Liver (tissue), 9 donors: ENCODE data around the gene CD28. TPM values are rescaled to one million over a fixed set of nuclear protein-coding genes. Genes with fewer than 3 reads are reported as not detected.

Experiments used
- DNase-seq: peaks from one replicate; pipeline ENCODE4 v3.0.0-alpha.2; 2017; ENCODE audit warnings: low spot score
- H3K27ac ChIP-seq, 2 donors: one replicate each; pipeline ENCODE4 v1.7.0; 2013; ENCODE audit warnings: inconsistent platforms in 2 of 2, low read length in 2 of 2, control low read depth in 1 of 2, low read depth in 1 of 2, mild to moderate bottlenecking in 1 of 2
- H3K27me3 ChIP-seq, 4 donors: one replicate each; pipeline versions ENCODE4 v1.6.1 to v1.7.0; 2013; ENCODE audit warnings: low read length in 3 of 4, inconsistent platforms in 1 of 4, mild to moderate bottlenecking in 1 of 4, moderate library complexity in 1 of 4; ENCODE audit not compliant: control insufficient read depth in 4 of 4, insufficient read depth in 4 of 4
- H3K36me3 ChIP-seq, 4 donors: one replicate each; pipeline versions ENCODE4 v1.6.1 to v1.7.0; 2013; ENCODE audit warnings: low read length in 3 of 4, mild to moderate bottlenecking in 3 of 4, low read depth in 1 of 4, moderate library complexity in 1 of 4; ENCODE audit not compliant: control insufficient read depth in 4 of 4, insufficient read depth in 3 of 4
- H3K4me1 ChIP-seq, 4 donors: one replicate each; pipeline versions ENCODE4 v1.6.1 to v1.7.0; 2013; ENCODE audit warnings: low read length in 3 of 4, mild to moderate bottlenecking in 3 of 4, moderate library complexity in 1 of 4; ENCODE audit not compliant: control insufficient read depth in 4 of 4, insufficient read depth in 4 of 4
- H3K4me3 ChIP-seq, 3 donors: one replicate each; pipeline versions ENCODE4 v1.6.1 to v1.7.0; 2013; ENCODE audit warnings: low read length in 3 of 3, control low read depth in 1 of 3, low read depth in 1 of 3, mild to moderate bottlenecking in 1 of 3
- H3K9ac ChIP-seq, 2 donors: one replicate each; pipeline ENCODE4 v1.7.0; 2013; ENCODE audit warnings: low read length in 2 of 2, mild to moderate bottlenecking in 2 of 2, moderate library complexity in 2 of 2, control low read depth in 1 of 2, low read depth in 1 of 2
- H3K9me3 ChIP-seq, 4 donors: one replicate each; pipeline versions ENCODE4 v1.6.1 to v1.7.0; 2013; ENCODE audit warnings: low read length in 3 of 4; ENCODE audit not compliant: control insufficient read depth in 4 of 4
- ATF3 ChIP-seq: IDR thresholded peaks from 2 replicates; pipeline ENCODE4 v1.6.1; 2016; ENCODE audit warnings: antibody characterized with exemption
- FOXA1 ChIP-seq: IDR thresholded peaks from 2 replicates; pipeline ENCODE4 v1.6.1; 2016; ENCODE audit warnings: antibody characterized with exemption
- FOXA2 ChIP-seq: IDR thresholded peaks from 2 replicates; pipeline ENCODE4 v1.6.1; 2016; ENCODE audit warnings: antibody characterized with exemption
- GABPA ChIP-seq, 2 donors: IDR thresholded peaks in 1 of 2; conservative IDR thresholded peaks in 1 of 2; 2 replicates each; pipeline ENCODE4 v1.6.1; 2016; ENCODE audit warnings: antibody characterized with exemption in 2 of 2, mild to moderate bottlenecking in 1 of 2, moderate library complexity in 1 of 2
- HNF4A ChIP-seq, 2 donors: conservative IDR thresholded peaks; 2 replicates each; pipeline ENCODE4 v1.6.1; 2016; ENCODE audit warnings: antibody characterized with exemption in 2 of 2, mild to moderate bottlenecking in 2 of 2
- JUND ChIP-seq, 2 donors: IDR thresholded peaks; 2 replicates each; pipeline ENCODE4 v1.6.1; 2016; ENCODE audit warnings: antibody characterized with exemption in 2 of 2
- MAX ChIP-seq: IDR thresholded peaks from 2 replicates; pipeline ENCODE4 v1.6.1; 2016; ENCODE audit warnings: antibody characterized with exemption
- NR2F2 ChIP-seq: IDR thresholded peaks from 2 replicates; pipeline ENCODE4 v1.6.1; 2016; ENCODE audit warnings: antibody characterized with exemption
- RAD21 ChIP-seq, 2 donors: IDR thresholded peaks; 2 replicates each; pipeline ENCODE4 v1.6.1; 2016; ENCODE audit warnings: antibody characterized with exemption in 2 of 2, mild to moderate bottlenecking in 2 of 2
- REST ChIP-seq: IDR thresholded peaks from 2 replicates; pipeline ENCODE4 v1.6.1; 2016; ENCODE audit warnings: antibody characterized with exemption, mild to moderate bottlenecking
- TAF1 ChIP-seq: conservative IDR thresholded peaks from 2 replicates; pipeline ENCODE4 v1.6.1; 2016; ENCODE audit warnings: antibody characterized with exemption, mild to moderate bottlenecking
- YY1 ChIP-seq: IDR thresholded peaks from 2 replicates; pipeline ENCODE4 v1.6.1; 2016; ENCODE audit warnings: antibody characterized with exemption, mild to moderate bottlenecking
- WGBS: extraction: QIAGEN DNeasy Blood & Tissue Kit; methylation state at CpG from one replicate; pipeline ENCODE4 v1.1.7; 2013; 5-methylcytosine and 5-hydroxymethylcytosine counted together
- polyA plus RNA-seq, 2 donors: library from polyadenylated mRNA; stranded (reverse) in 1 of 2; unstranded in 1 of 2; fragments of 200-250 nt in 1 of 2; fragments of >200 nt in 1 of 2; fragmentation: Nextera tagmentation in 1 of 2; extraction: Ambion mirVana in 1 of 2; gene quantifications; one replicate each; pipeline versions ENCODE4 v1.2.1 to v1.2.3, GENCODE V29; 2013 to 2015
- total RNA-seq, 2 donors: library from RNA; depleted of rRNA; stranded (reverse); fragments of >200 nt; gene quantifications; one replicate each; pipeline ENCODE4 v1.2.3, GENCODE V29; 2014
- TF ChIP-seq, protein P1 (sequence below): IDR thresholded peaks from 2 replicates; pipeline ENCODE4 v1.6.1; 2016; ENCODE audit warnings: antibody characterized with exemption
- donor health status: healthy.
- donor health status: healthy.
- donor health status: healthy.
- donor health status: healthy.
- donor health status: healthy.

CD28 gene
- under 1 TPM; 0.50 to 0.93 TPM for total RNA-seq
- polyA plus RNA-seq: under 1 TPM; 0.08 to 0.17 TPM

DNA sequence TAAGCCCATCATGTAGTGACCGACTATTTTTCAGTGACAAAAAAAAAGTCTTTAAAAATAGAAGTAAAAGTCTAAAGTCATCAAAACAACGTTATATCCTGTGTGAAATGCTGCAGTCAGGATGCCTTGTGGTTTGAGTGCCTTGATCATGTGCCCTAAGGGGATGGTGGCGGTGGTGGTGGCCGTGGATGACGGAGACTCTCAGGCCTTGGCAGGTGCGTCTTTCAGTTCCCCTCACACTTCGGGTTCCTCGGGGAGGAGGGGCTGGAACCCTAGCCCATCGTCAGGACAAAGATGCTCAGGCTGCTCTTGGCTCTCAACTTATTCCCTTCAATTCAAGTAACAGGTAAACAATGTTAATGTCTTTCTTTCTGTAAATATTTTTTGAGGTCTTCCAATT lies at the start of gene CD28:
Gene CD28, plus strand, starts transcription at position 237 of the 400 bp plus-strand sequence. Its CDS starts 58 bp downstream, at position 295.
- Histone ChIP-seq H3K36me3 (no peaks in the 10 kb centered on the region), H3K9ac (peak within 1 kb of the TSS in 1 of 2 donors; percentile 19), H3K27ac (no peak within 1 kb of the TSS), H3K27me3 (no peaks in the 10 kb centered on the region), H3K9me3 (no peaks in the 10 kb centered on the region), H3K4me3 (no peak within 1 kb of the TSS), H3K4me1 (no peaks in the 10 kb centered on the region)
- no peak for TF ChIP-seq HNF4A (conservative IDR thresholded peaks at IDR 0.05)
- TF ChIP-seq MAX: no peak
- TF ChIP-seq NR2F2: no peak
- WGBS: 77% methylated on average over 9 of the region's 9 CpGs
- no peak for DNase-seq

DNA sequence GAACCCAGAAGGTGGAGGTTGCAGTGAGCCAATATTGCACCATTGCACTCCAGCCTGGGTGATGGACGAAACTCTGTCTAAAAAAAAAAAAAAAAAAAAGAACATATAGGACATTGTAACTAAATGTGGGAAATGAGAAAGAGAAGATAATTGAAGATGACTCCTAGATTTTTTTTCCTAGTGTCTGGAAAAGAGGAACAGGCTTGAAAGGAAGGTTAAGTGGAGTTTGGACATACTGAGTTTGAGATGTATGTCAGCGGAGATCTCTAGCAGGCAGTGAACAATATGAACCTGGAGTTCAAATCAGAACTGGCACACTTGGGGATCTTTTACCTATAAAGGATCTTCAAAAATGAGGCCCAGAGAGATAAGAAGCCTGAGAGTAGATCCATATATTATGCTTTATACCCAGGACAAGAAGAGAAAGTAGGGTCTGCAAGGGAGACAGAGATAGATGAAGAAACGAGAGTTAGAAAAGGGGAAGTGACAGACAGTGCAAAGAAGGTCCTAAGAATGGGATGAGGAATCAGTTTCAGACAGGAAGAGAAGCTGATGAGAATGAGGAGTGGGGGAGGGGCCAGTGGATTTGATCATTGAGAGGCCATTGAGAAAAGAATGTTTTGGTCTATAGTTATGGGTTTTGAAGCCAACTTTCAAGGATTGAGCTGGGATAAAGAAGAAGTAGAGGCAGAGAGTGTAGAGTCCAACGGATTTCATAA lies 46.9 kb upstream of the CD28 start:
- Histone ChIP-seq H3K36me3 (no peaks in the 10 kb centered on the region), H3K9me3 (no peaks in the 10 kb centered on the region), H3K27ac (no peak overlapping the region), H3K4me1 (peaks cover 2 to 18% (median 14%) of the 10 kb centered on the region in 4 donors), H3K27me3 (no peaks in the 10 kb centered on the region), H3K4me3 (no peak overlapping the region), H3K9ac (no peak overlapping the region)
- TF ChIP-seq, protein P1, sequence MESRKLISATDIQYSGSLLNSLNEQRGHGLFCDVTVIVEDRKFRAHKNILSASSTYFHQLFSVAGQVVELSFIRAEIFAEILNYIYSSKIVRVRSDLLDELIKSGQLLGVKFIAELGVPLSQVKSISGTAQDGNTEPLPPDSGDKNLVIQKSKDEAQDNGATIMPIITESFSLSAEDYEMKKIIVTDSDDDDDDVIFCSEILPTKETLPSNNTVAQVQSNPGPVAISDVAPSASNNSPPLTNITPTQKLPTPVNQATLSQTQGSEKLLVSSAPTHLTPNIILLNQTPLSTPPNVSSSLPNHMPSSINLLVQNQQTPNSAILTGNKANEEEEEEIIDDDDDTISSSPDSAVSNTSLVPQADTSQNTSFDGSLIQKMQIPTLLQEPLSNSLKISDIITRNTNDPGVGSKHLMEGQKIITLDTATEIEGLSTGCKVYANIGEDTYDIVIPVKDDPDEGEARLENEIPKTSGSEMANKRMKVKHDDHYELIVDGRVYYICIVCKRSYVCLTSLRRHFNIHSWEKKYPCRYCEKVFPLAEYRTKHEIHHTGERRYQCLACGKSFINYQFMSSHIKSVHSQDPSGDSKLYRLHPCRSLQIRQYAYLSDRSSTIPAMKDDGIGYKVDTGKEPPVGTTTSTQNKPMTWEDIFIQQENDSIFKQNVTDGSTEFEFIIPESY: no peak
- no peak for TF ChIP-seq GABPA (IDR thresholded peaks at IDR 0.05 in 1 of 2, conservative IDR thresholded peaks at IDR 0.05 in 1 of 2)
- TF ChIP-seq YY1: no peak
- TF ChIP-seq FOXA2: no peak
- no peak for TF ChIP-seq REST
- TF ChIP-seq MAX: no peak
- TF ChIP-seq ATF3: no peak
- no peak for TF ChIP-seq TAF1
- TF ChIP-seq RAD21 (IDR thresholded peaks at IDR 0.05): no peak
- no peak for TF ChIP-seq FOXA1
- no peak for TF ChIP-seq NR2F2
- no peak for TF ChIP-seq JUND (IDR thresholded peaks at IDR 0.05)
- WGBS: 83% methylated on average over 4 of the region's 4 CpGs
- DNase-seq: no peak
